ENCODE data around the gene VCAN.

VCAN gene

GRCh38 chr5:83527722-83528438 lies 56.3 kb downstream of the VCAN start:
- DNase-seq (ENCODE audit: low read depth) = no peak
- no peak overlapping the region for H3K4me3 ChIP-seq (ENCODE audit: low read depth, low read length)
- TF ChIP-seq CTCF (IDR thresholded peaks at IDR 0.05; ENCODE audit: low read depth, low read length, missing control alignments) = no peak

GRCh38 chr5:83528439-83528769 lies 56.9 kb downstream of the VCAN start:
- TF ChIP-seq CTCF (IDR thresholded peaks at IDR 0.05; ENCODE audit: low read depth, low read length, missing control alignments) = no peak
- H3K4me3 ChIP-seq (ENCODE audit: low read depth, low read length) = no peak overlapping the region
- DNase-seq (ENCODE audit: low read depth) = no peak

- no peak overlapping the region for H3K4me3 ChIP-seq (ENCODE audit: low read depth, low read length)
- no peak for DNase-seq (ENCODE audit: low read depth)
- no peak for TF ChIP-seq CTCF (IDR thresholded peaks at IDR 0.05; ENCODE audit: low read depth, low read length, missing control alignments)
These were observed 58.6 kb downstream of the VCAN start for GRCh38 chr5:83530193-83530592.

- no peak for TF ChIP-seq CTCF (IDR thresholded peaks at IDR 0.05; ENCODE audit: low read depth, low read length, missing control alignments)
These were observed 60.1 kb downstream of the VCAN start for GRCh38 chr5:83531661-83532060.

GRCh38 chr5:83538786-83539462 lies 67.4 kb downstream of the VCAN start:
- H3K4me3 ChIP-seq (ENCODE audit: low read depth, low read length) = no peak overlapping the region
- TF ChIP-seq CTCF (IDR thresholded peaks at IDR 0.05; ENCODE audit: low read depth, low read length, missing control alignments) = no peak

More at GRCh38 chr5:83531661-83532060, 60.1 kb downstream of the VCAN start:
- no peak for DNase-seq (ENCODE audit: low read depth)
- no peak overlapping the region for H3K4me3 ChIP-seq (ENCODE audit: low read depth, low read length)

GRCh38 chr5:83539463-83539790 lies 67.9 kb downstream of the VCAN start:
- DNase-seq (ENCODE audit: low read depth) = no peak
- no peak overlapping the region for H3K4me3 ChIP-seq (ENCODE audit: low read depth, low read length)
- no peak for TF ChIP-seq CTCF (IDR thresholded peaks at IDR 0.05; ENCODE audit: low read depth, low read length, missing control alignments)

More at GRCh38 chr5:83538786-83539462, 67.4 kb downstream of the VCAN start:
- DNase-seq (ENCODE audit: low read depth) = no peak

- DNase-seq (ENCODE audit: low read depth) = no peak
- no peak overlapping the region for H3K4me3 ChIP-seq (ENCODE audit: low read depth, low read length)
- TF ChIP-seq CTCF (IDR thresholded peaks at IDR 0.05; ENCODE audit: low read depth, low read length, missing control alignments) = no peak
These were observed 68.6 kb downstream of the VCAN start for GRCh38 chr5:83540105-83540504.
